ENCODE results near the gene NEK6.

DNA sequence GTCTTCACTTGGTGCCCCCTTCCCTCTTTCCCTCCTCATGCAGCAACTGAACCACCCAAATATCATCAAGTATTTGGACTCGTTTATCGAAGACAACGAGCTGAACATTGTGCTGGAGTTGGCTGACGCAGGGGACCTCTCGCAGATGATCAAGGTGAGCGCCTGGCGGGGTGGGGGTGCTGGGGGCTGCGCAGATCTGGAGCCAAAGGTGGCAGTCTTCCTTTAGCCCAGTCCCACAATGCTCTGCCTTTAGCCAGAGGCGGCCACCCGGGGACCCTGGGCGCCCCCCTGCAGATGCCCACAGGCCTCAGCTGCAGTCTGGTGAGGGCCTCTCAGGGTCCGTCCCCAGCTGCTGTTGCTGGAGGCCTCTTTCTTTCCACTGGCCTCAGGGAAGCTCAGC is 63.7 kb downstream of the NEK6 start:
- TF ChIP-seq, protein P1, sequence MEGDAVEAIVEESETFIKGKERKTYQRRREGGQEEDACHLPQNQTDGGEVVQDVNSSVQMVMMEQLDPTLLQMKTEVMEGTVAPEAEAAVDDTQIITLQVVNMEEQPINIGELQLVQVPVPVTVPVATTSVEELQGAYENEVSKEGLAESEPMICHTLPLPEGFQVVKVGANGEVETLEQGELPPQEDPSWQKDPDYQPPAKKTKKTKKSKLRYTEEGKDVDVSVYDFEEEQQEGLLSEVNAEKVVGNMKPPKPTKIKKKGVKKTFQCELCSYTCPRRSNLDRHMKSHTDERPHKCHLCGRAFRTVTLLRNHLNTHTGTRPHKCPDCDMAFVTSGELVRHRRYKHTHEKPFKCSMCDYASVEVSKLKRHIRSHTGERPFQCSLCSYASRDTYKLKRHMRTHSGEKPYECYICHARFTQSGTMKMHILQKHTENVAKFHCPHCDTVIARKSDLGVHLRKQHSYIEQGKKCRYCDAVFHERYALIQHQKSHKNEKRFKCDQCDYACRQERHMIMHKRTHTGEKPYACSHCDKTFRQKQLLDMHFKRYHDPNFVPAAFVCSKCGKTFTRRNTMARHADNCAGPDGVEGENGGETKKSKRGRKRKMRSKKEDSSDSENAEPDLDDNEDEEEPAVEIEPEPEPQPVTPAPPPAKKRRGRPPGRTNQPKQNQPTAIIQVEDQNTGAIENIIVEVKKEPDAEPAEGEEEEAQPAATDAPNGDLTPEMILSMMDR (IDR thresholded peaks at IDR 0.05 in 2 of 3, conservative IDR thresholded peaks at IDR 0.05 in 1 of 3; ENCODE audit: insufficient read depth in 2 of 3, low read depth in 1 of 3, low read length in 3 of 3) = no peak
- TF ChIP-seq JUND (IDR thresholded peaks at IDR 0.05; ENCODE audit: borderline replicate concordance, low read depth, low read length) (no peak), JUND (tag; IDR thresholded peaks at IDR 0.05; ENCODE audit: borderline replicate concordance, low read depth, low read length) (no peak), POLR2A (conservative IDR thresholded peaks at IDR 0.05) (no peak), GABPA (tag; conservative IDR thresholded peaks at IDR 0.05; ENCODE audit: low read depth) (no peak)

Measured in K562 (cell line).